GM18505 (cell line): ENCODE results near the gene THYN1.
"Not testable (repeated sequence)": the region's sequence is repeated elsewhere in the genome, so short reads cannot be mapped to it uniquely, and the experiment has no call there.

Experiments used
- ATAC-seq: cut with Tn5 transposase; IDR thresholded peaks from one replicate; pipeline ENCODE4 v1.9.1; 2021; ENCODE audit not compliant: unreplicated experiment
- POLR2A ChIP-seq: IDR thresholded peaks from 4 replicates; pipeline ENCODE4 v1.6.1; 2011; ENCODE audit warnings: borderline replicate concordance; ENCODE audit not compliant: insufficient read depth, insufficient read length; ENCODE audit errors: extremely low read depth

Gene THYN1

GRCh38 chr11:134253188-134253993 is at the start of gene THYN1, which contains the start of gene ACAD8:
Gene THYN1, minus strand, starts transcription at chr11:134253352. Its CDS starts 470 bp downstream, at chr11:134252882.
Gene ACAD8, plus strand, starts transcription at chr11:134253568. Its CDS starts 33 bp downstream, at chr11:134253601.
- ATAC-seq, result peak; percentile 99
- peak; percentile 84 for TF ChIP-seq POLR2A

- no peak for TF ChIP-seq POLR2A
- ATAC-seq, result no peak
Measured at GRCh38 chr11:134294664-134295063, 41.5 kb upstream of the THYN1 start.

- no peak for TF ChIP-seq POLR2A
- no peak for ATAC-seq
Measured at GRCh38 chr11:134293119-134294113, 40.3 kb upstream of the THYN1 start.

- no peak for ATAC-seq
- TF ChIP-seq POLR2A, result no peak
Measured at GRCh38 chr11:134292661-134293060, 39.5 kb upstream of the THYN1 start.

- no peak for TF ChIP-seq POLR2A
- no peak for ATAC-seq
Measured at GRCh38 chr11:134291196-134291595, 38.0 kb upstream of the THYN1 start.

GRCh38 chr11:134290646-134291045 is 37.5 kb upstream of the THYN1 start:
- TF ChIP-seq POLR2A, result no peak
- ATAC-seq, result no peak

GRCh38 chr11:134289789-134290188 is 36.6 kb upstream of the THYN1 start:
- no peak for ATAC-seq
- TF ChIP-seq POLR2A, result no peak

GRCh38 chr11:134289167-134289566 is 36.0 kb upstream of the THYN1 start:
- ATAC-seq, result no peak
- no peak for TF ChIP-seq POLR2A

GRCh38 chr11:134288486-134288885 is 35.3 kb upstream of the THYN1 start:
- TF ChIP-seq POLR2A, result no peak
- ATAC-seq, result no peak

- no peak for TF ChIP-seq POLR2A
- ATAC-seq, result no peak
Measured at GRCh38 chr11:134287561-134287960, 34.4 kb upstream of the THYN1 start.

- not testable (repeated sequence) for ATAC-seq
Measured at GRCh38 chr11:134284349-134284748, 31.2 kb upstream of the THYN1 start.

GRCh38 chr11:134283461-134284230 is 30.5 kb upstream of the THYN1 start:
- no peak for TF ChIP-seq POLR2A
- ATAC-seq, result no peak
